ENCODE results near the gene UPF2.
"Not testable (repeated sequence)": the region's sequence is repeated elsewhere in the genome, so short reads cannot be mapped to it uniquely, and the experiment has no call there.

The UPF2 gene

DNA sequence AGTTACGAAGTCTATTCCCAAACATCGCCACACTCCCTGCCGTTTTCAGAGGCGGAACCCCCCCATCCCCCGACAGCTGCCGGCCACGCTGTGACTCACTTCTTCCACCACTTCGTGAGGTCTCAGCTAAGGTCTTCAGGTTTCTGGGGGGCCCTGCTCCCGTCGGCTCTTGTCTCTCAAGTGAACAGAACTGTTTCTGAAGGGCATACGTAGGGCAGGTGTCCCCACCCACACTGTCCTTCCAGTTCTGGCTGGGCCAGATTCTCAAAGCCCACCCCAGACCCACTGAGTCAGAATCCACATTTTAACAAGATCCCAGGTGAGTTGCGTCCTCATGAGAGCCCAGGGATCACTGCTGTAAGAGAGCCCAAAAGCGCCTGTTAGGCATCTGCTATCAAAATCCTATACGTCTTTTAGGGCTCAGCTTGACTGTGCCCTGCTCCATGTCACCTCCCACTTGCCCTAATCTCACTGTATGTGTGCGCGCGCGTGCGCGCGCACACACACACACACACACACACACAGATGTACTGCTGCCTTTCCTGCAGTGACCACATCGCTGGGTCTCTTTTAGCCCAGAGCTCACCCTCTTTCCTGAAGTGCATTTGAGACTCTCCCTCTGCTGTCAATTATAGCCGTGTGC lies 140.7 kb downstream of the UPF2 start:
- no peak for DNase-seq

DNA sequence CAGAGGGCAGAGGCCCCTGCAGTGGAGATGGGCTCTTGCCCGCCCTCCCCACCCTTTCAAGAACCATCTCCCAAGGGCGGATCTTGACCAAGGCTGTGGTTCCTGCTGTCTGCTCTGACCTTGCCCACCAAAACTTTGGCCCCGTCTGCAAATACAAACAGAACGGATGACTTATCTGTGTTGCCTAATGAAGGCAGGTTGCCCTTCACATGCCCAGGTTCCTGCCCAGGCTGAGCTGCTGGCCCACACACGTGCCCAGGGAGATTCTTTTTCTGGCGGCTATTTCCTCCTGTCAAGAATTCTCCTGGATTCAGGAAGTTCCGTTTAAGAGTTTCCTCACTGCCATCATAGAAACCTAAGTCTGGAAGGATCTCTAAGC lies 141.2 kb downstream of the UPF2 start:
- DNase-seq = no peak

DNA sequence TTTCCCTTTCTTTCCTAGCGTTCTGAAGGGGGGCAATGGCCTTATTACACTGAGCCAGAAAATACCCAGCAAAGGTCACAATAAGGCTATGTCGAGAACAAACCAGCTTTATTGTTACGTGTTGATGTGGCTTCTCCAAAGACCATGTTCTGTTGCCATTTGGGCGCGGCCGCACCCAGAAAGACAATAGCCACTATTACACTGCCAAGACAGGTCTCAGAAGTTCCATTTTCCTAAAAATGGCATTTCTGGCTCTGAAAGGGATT lies 141.6 kb downstream of the UPF2 start:
- no peak for DNase-seq

DNA sequence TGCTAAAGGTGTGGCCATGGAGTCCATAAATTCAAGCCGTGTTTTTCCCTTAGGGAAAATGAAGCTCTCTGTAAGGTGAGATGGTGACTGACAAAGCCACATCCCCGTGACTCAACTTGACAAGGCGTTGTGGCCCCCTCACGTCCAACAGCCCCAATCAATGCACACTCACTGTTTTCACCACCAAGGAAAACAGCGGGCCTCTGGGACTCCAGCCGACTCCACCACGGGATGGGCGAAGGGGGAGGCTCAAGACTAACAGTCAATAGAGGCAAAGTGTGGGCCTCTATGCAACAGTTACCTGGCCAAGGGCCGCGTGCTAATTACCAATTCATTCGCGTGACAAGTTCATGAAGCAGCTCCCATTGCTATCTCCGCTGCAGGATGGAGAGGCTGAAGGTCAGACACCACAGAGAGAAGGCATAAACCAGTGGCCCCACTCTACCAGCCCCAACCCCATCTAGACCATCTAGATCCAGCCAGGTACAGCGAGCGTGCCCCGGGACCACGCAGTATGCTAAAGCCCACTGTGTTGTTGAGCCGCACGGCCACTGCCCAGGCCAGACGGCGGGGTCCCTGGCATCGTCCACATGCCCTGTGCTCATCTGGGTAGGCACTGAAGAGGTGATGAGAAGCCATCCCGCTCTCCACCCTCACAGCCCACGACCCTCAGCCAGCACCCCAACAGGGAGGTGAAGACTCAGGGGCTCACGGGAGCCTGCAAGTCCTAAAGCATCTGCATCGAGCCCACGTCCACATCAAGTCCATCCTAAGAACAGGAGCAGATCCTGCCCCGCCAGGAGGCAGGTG lies 143.3 kb downstream of the UPF2 start:
- DNase-seq = no peak

DNA sequence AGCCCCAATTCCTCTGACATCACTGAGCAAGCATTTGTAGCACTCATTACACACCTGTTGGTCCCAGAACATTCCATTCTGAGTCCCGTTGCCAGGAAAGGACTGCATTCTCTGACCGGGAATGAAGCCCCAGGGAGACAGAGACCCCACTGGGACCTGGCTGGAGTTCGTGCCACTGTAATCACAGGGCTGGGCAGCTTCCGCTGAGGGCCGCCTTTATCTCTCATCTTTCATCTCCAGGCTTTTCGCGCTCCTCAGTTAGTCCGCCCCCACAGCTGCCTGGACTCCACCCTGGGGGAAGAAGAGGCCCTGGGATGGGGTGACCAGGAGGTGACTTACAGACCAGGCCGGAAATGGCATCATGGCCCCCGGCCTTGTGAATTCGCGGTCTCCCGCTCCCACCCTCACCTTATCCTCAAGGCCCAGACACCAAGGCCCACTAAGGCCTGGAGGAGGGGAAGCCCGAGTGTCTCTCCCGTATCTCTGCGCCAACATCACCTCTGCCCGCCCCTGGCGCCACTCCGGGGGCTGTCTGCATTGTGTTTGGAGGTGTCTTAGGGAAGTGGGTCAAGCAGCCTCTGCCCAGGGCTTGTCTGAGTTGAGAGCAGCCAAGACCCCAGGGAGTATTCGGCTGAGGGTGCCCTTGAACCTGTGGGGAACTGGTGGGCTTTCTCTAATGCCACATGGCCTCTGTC lies 144.1 kb downstream of the UPF2 start:
- no peak for DNase-seq

DNA sequence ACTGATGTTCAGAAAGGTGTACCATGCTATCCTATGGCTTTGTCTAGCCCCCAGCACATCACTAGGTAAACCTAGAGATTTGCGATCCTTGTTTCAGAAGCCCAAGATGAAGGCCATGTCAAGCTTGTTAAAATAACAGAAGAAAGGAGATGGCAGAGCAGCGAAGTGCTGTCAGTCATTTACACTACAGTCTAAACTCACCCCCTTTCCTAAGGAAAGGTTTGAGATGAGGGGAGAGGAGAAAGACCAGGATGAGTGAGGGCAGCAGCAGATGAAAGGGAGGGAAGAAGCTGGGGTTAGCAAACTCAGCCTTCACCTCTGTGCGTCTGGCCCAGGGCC lies 144.6 kb downstream of the UPF2 start:
- DNase-seq = no peak

DNA sequence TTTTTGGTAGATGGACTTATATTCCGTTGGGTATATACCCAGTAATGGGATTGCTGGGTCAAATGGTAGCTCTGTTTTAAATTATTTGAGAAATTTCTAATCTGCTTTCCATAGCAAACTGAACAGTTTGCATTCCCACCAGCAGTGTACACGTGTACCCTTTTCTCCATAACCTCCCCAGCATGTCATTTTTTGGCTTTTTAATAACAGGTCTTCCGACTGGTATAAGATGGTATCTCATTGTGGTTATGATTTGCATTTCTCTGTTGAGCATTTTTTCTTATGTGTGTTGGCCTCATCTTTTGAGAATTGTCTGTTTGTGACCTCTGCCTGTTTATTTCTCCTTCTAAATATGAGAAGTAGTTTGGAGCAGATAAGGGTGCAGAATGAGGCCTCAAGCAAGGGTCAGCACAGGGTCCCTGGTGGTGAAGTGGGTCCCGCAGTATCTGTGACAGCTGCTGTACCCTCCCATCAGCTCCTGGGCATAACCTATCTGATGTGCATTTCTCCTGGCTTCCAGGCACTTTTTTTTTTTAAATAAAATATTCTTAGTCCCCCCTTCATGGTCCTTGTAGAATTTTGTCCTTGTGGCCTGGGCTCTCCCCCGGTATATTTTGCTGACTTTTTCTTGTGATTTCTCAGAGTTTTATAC lies 145.9 kb downstream of the UPF2 start:
- no peak for DNase-seq

DNA sequence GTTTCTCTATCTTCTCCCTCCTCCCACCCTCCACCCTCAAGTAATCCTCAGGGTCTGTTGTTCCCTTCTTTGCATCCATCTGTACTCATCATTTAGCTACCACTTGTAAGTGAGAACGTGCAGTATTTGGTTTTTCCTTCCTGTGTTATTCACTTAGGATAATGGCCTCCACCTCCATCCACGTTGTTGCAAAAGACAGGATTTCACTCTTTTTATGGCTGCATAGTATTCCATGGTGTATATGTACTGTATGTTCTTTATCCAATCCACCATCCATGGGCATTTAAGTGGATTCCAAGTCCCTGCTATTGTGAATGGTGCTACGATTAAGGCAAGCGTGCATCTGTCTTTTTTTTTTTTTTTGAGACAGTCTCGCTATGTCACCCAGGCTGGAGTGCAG lies 147.0 kb downstream of the UPF2 start:
- no peak for DNase-seq

DNA sequence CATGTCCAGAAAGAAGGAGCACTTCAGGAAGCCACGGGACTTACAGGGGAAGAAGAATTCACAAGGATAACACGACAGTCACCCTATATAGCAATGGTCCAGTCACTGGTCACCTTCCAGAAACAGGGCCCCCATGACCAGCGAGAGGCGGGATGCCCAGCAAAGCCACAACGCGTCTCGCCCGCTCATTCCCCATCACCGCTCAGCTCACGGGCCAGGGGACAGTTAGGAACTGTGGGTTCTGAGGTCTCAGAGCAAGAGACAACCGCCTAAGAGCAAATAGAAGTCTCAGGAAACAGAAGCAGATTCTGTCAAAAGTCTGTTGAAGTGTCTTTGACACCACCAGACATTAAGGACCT lies 147.5 kb downstream of the UPF2 start:
- DNase-seq = no peak

DNA sequence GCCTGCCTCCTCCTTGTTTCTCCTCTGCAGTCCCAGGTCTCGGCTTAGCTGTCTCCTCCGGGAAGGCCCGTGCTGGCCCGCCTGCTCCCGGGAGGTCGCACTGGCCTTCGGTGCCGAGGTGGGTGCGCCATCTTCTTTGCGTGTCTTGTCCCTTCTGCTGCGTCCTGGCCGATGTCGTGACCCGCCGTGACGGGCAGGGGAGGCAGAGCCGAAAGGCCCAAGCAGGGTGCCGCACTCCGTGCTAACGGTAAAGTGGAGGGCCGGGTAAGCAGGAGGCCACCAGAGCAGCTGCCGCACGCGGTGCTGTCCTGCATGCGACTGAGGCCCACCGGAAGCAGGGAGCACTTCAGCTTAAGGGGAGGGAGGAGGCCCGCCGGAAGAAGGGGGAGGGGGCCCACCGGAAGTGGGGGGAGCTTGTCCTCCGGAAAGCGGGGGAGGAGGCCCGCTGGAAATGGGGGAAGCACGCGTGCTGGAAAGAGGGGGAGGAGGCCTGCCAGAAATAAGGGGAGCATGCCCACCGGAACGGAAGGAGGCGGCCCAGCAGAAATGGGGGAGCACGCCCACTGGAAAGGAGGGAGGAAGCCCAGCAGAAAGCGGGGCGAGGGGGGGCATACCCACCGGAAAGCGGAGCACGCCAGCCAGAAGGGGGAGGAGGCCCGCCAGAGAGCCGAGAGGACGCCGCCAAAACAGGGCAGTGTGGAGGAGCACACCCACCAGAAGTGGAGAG lies 148.1 kb downstream of the UPF2 start:
- DNase-seq = no peak

DNA sequence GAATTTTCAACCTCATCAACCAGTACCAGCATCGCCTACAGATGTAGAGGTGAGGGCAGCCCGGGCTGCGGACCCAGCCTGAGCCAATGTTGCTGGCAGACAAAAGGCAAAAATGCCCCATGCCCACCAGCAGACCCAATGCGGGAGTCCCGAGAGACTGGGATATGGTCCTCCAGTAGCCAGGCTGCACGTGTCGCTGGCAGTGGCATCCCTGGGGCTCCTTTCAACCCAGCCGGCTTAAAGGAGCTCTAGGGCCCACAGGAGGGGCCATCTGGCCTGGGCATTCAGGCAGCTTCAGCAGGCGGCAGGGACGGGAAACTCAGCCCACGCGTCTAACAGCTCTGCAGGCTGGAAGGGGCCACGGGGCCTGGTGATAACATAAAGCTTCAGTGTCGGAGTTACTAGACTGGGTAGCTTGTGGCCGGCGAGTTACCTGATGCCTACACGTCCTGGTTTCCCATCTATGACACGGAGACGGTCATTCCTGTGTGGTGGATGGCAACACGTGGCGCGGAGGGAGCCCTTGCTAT lies 148.8 kb downstream of the UPF2 start:
- DNase-seq = no peak

DNA sequence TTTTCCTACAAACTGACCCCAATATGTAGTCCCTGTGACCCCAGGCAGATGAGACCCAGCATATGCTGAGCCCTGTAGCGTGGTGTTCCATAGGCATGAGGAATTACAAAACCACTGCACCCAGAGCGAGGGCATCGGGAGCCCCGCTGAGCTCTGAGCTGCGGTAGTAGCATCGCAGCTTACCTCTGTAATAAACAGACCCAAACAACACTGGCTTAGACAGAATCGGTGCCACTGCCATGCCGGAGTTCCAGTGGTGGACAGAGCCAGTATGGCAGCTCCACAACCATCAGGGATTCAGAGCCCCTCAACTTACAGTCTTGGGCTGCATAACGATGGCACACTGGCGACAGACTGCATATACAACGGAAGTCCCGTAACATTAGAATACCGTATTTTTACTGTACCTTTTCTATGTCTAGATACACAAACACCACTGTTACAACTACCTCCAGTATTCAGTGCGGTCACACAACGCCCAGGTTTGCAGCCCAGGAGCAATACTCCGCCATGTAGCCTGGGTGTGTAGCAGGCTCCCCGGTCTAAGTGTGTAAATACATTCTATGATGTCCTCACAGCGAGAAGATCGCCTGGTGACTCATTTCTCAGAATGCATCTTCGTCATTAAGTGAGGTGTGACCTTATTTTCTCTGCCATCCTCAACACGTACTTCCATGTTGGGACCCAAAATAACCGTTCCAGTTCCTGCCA lies 150.7 kb downstream of the UPF2 start:
- DNase-seq = no peak

DNA sequence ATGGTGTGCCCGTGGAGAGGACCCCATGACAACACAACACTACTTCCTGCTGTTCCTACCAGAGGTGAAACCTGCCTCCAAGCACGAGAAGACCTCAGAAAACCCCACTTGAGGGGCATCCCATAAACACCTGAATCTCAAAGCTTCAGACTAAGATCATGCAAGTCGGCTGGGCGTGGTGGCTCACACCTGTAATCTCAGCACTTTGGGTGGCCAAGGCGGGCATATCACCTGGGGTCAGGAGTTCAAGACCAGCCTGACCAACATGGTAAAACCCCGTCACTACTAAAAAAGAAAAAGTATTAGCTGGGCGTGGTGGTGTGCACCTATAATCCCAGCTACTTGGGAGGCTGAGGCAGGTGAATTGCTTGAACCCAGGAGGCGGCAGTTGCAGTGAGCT lies 153.3 kb downstream of the UPF2 start:
- not testable (repeated sequence) for DNase-seq

DNA sequence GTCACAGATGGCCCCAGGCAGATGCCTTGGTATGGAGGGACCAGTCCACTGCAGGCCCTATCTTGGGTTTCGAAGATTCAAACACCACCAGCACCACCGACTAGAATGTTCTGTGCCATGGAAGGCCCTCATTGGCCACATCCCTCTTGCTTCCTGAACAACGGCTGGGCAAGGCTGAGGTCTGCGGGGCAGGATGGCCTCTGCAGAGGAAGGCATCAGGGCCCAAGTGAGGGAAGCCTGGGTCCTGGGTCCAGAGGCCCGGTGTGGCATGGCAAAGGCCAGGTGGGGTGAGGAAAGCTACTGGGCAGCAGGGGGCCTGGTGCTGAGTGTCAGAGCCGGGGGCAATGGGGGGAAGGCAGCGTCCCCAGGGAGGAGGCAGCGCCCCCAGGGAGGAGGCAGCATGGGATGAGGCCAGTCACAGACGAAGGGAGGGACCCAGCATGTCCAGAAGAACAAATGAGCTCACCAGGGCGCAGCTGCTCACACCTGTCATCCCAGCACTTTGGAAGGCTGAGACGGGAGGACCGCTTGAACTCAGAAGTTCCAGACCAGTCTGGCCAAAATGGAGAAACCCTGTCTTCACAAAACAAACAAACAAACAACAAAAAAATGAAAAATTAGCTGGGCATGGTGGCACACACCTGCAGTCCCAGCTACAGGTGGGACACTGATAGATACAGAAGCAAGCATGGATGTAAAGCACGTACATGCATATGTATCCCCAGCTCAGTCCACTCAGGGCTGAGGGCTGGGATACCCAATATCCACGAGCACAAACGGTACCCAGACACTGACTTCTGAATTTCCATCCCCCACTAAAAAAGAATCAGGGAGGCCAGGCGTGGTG lies 155.0 kb downstream of the UPF2 start:
- DNase-seq = no peak

DNA sequence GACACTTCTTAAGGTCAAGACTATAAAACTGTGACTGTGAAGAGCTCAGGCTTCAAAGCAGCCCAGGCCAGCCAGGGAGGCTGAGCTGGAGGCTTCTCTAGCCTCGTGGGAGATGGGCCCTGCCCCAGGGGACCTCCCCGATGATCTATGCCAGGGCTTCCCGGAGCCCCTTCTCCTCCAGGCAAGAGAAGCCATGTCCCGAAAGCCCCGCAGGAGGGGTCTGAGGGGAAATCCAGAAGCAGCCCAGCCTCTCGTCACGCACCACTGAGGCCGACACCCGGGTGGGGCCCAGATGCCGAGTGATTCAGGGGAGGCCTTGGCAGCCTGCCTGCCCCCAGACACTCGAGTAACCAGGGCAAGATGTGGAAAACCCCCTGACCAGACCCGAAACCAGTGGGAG lies 155.8 kb downstream of the UPF2 start:
- no peak for DNase-seq

DNA sequence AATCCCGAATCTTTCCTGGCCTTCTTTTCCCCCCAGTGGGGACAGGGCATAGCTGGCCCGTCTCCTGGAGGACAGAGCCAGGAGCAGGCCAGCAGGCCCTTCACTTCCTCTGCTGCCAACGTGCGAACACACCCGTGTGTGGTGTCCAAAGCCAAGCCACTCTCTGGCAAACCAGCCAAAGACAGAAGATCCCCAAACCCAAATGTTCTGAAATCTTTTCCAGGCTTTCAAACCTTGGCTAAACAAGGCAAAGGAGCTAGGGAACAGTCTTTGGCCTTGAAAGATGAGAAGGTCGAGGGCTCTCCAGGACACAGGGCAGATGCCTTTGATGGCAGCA lies 156.5 kb downstream of the UPF2 start:
- no peak for DNase-seq

DNA sequence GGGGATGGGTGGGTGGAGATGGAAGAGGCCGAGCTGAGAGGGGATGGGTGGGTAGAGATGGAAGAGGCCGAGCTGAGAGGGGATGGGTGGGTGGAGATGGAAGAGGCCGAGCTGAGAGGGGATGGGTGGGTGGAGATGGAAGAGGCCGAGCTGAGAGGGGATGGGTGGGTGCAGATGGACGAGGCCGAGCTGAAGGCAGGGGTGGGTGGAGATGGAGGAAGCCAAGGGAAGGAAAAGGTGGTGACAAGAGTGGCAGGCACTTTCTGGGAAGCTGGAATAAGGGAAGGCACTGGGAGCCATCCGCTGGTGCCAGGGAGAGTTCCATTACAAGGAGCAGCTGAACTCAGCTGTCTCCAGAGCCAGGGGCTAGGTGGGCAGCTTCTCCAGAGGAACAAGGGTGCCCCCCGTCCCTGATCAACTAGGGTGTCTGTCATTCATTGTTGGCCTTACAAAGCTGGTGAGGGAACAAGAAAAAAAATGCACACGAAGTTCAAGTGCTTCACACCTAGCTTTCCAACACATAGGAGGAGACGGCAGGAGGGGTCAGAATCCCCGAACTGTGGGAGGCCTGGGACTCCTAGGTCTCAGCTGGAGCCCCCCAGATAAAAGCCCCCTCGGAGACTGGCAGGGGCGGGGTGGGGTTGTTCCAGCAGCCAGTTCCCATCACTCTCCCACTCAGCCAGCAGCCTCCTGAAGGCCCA lies 157.0 kb downstream of the UPF2 start:
- no peak for DNase-seq

DNA sequence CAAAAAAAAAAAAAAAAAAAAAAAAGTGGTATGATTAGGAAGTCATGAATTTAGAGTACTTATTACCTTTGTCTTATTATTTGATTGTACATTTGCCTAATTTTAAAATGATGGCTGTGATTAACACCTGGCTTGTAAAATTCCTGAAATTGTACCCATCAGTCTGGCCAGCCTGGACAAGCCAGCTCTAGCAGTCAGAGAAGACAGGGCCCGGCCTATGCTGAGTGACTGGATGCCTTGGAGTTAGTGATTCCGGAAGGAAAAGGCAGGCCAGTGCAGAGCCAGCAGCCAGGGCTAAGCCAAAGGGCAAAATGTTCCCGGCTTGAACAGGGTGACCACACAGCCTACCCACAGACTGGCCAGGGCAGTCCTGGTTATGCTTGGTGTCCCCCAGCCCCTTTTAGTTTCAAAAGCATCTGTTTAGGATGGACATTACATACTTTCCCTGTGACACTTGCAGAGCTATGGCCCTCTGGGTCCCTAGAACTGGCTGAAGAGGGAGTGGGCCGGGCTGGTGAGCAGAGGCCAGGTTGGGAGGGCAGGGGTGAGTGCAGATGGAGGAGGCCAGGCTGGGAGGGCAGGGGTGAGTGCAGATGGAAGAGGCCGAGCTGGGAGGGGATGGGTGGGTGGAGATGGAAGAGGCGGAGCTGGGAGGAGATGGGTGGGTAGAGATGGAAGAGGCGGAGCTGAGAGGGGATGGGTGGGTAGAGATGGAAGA lies 157.7 kb downstream of the UPF2 start:
- no peak for DNase-seq

DNA sequence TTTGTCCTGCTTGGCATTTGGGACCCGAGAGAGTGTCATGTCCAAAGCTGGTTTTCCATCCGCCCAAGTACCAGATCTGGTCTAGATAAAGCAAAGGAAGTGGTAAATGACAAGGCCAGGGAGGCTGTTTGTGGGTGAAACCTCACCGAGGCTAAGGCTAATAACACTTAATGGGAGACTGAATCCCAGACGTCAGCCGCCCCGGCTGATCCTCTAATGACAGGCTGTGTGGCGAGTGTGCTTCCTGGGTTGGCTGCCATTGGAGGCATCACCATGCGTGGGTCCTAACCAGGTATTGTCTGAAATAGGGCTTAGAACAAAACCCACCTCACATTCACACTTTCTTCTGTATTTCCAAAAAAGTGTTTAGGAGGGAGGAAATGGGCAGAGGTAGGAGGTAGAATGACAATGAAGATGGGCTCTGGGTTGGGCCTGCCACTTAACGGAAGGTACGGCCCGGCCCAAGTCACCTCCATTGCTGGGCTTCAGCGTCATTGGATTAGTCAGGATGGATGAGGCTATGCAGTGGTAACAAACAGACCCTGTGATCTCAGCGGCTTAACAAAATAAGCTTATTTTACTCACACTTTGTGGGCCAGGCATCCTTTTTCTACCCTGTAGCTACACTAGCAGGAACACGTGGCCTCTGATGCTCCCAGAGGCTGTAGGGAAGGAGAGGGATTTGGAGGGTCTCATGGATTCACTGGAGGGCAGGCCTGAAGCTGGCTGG lies 159.8 kb downstream of the UPF2 start:
- DNase-seq = no peak
